ENCODE measurements around the gene SLC35F5.

DNA sequence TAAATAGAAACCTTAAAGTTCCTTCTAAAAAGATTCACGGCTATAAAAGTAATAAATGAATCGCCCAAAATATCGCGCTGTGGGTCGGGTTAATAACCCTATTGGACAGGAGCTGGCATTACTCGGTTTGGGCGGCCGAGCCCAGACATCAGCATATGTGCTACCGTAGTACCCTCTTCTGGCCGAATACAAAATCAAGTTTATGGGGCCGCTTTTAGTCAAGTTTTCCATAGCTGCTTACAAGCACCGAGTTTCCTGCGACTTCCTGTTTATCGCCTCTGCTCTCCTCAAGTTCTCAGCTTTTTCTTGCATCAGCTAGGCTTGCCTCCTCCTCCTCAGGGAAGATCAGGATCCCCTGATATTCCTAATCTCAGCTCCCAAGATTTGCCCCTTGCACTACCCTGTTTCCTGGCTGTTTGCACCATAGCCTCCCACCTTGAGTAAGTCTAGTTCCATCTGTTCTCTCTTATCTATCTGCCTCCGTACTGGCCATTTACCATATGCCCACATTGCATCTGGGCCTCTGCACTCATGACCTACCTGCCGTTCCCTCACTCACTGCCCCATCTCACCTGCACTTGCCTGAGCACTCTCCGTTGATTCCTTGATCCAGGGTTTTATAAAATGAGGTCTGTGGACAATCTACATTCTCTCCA, 56.1 kb downstream of the SLC35F5 start:
- TF ChIP-seq, protein P1, sequence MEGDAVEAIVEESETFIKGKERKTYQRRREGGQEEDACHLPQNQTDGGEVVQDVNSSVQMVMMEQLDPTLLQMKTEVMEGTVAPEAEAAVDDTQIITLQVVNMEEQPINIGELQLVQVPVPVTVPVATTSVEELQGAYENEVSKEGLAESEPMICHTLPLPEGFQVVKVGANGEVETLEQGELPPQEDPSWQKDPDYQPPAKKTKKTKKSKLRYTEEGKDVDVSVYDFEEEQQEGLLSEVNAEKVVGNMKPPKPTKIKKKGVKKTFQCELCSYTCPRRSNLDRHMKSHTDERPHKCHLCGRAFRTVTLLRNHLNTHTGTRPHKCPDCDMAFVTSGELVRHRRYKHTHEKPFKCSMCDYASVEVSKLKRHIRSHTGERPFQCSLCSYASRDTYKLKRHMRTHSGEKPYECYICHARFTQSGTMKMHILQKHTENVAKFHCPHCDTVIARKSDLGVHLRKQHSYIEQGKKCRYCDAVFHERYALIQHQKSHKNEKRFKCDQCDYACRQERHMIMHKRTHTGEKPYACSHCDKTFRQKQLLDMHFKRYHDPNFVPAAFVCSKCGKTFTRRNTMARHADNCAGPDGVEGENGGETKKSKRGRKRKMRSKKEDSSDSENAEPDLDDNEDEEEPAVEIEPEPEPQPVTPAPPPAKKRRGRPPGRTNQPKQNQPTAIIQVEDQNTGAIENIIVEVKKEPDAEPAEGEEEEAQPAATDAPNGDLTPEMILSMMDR (IDR thresholded peaks at IDR 0.05), result peak in 2 of 6 experiments; percentile 28 to 32
- TF ChIP-seq POLR2A (IDR thresholded peaks at IDR 0.05), result no peak
